HG02938 (cell line): Measurements from ENCODE around the gene ZC3H12D.
"Not testable (repeated sequence)": the region's sequence is repeated elsewhere in the genome, so short reads cannot be mapped to it uniquely, and the experiment has no call there.

Experiments used
- ATAC-seq: cut with Tn5 transposase; IDR thresholded peaks from one replicate; pipeline ENCODE4 v1.9.1; 2021; ENCODE audit warnings: mild to moderate bottlenecking, moderate library complexity; ENCODE audit not compliant: unreplicated experiment

The ZC3H12D gene

DNA sequence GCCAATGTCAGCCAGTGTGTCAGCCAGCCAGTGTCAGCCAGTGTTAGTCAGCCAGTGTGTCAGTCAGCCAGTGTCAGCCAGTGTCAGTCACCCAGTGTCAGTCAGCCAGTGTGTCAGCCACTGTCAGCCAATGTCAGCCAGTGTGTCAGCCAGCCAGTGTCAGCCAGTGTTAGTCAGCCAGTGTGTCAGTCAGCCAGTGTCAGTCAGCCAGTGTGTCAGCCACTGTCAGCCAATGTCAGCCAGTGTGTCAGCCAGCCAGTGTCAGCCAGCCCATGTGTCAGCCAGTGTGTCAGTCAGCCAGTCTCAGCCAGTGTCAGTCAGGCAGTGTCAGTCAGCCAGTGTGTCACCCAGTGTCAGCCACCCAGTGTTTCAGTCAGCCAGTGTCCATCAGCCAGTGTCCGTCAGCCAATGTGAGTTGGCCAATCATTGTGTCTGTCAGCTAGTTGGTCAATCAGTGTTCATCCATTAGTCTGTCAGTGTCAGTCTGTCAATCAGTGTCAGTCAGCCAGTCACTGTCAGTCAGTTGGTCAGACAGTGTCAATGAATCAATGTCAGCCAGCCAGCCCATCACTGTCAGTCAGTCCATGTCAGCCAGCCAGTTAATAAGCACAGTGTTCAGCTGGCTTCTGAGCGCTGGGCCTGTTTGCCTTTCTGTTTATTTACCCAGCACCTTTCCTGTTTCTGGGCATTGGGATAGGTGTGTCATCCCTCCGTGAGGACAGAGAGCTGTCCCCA is 40.3 kb downstream of the ZC3H12D start:
- not testable (repeated sequence) for ATAC-seq

DNA sequence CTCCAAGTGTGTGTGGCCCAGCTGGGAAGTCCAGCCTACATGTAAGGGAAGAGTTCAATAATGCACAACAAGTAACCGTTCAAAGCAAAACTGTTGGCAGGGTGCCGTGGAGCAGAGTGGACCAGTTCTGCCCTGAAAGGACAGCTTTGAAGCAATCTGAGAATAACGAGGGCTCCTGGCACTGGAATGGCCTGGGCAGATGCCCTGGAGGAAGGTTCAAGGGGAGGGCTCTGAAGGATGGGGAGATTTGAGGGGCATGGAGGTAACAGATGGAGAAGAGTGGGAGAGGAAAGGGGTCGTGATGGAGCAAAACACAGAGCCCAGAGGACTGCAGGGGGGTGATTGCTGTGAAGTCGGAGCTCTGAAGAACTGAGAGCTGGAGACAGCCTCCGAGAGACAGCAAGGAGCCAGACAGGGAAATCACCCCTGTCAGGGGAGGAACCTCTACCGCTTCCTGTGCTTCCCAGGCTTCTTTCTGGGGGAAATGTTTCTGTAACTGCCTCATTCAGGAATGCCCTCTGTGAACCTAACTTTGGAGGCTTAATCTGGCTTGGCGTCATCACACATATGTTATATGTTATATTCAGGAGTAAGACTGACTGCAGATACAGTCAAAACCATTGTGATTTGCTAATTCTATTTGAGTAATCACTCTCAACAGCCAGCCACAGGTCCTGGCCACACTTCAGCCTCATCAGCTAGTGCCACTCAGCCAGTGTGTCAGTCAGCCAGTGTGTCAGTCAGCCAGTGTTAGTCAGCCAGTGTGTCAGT is 41.2 kb downstream of the ZC3H12D start:
- no peak for ATAC-seq

DNA sequence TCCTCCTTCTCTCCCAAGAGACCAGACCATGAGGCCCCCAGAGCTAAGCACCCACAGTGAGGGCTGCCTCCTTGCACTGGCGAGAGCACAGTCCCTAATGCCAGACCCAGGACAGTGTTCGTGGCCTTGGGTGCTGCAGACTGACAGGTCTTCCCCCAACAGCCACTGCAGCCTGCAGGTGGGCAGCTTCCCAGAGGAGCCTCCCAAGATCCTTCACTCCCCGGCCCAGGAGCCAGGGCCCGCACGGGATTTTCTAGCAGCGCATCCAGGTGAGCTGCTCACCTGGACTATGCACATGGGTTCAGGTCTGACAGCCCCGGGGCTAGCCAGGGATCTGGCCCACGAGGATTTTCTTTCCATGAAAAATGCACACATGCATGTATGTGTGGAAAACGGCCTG is 43.1 kb downstream of the ZC3H12D start:
- ATAC-seq = no peak

DNA sequence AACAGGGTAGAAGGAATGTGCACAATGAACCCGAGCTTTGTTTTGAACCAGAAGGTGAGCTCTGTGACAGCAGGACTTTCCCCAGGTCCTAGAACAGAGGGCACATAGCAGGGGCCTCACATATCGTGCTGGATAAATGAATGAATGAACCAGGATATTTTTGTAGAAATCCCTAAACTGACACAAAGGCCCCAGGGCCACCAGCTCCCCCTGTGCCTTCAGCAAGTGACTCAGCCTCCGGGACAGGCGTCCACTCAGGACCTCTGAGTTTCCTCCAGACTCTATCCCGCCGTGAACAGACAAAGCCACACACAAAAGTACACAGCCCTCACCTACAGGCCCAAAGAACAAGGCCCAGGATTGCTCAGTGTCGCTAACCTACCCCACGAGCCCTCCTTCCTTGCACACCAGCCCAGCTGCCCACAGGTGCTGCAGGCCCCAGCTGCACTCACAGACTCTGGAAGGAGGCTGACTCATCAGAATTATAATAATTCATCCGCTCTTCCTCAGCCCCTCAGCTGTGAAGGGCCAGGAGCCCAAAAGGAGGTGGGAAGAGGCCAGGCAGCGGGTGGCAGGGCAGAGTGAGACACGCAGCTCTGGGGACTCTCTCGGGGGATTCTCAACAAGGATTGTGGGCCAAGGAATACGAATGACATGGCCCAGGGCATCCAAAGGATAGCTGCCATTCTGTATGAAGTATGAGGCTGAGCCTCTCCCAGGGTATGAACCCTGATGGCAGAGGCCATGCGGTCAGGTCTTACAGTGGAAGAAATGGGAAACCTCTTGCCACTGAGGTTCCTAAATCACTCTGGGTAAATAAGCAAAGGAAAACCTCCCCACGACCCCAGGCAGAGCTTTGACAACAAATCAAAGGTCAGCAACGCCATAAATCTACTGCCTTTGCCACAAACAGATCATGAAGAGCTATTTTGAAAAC is 43.8 kb downstream of the ZC3H12D start:
- no peak for ATAC-seq

DNA sequence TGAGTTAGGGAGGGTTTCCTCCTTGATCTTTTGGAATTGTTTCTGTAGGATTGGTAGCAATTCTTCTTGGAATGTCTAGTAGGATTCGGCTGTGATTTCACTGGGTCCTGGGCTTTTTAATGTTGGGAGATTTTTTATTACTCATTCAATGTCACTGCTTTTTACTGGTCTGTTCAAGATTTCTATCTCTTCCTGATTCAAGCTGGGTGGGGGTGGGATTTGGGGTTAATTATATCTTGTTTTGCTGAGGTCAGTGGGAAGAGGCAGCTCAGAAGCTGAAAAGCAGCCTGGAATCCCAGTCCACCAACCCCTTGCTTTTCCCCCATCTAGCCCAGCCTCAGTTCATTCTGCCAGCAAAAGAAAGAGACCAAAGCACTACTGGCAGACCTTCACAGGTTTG is 45.2 kb downstream of the ZC3H12D start:
- no peak for ATAC-seq

DNA sequence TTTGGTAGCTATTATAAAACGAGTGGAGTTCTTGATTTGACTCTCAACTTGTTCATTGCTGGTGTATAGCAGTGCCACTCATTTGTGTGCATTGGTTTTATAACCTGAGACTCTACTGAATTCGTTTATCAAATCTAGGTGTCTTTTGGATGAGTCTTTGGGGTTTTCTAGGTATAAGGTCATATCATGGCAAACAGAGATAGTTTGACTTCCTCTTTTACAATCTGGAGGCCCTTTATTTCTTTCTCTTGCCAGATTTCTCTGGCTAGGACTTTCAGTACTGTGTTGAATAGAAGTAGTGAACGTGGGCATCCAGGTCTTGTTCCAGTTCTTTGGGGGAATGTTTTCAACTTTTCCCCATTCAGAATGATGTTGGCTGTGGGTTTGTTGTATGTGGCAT is 46.0 kb downstream of the ZC3H12D start:
- ATAC-seq = no peak

DNA sequence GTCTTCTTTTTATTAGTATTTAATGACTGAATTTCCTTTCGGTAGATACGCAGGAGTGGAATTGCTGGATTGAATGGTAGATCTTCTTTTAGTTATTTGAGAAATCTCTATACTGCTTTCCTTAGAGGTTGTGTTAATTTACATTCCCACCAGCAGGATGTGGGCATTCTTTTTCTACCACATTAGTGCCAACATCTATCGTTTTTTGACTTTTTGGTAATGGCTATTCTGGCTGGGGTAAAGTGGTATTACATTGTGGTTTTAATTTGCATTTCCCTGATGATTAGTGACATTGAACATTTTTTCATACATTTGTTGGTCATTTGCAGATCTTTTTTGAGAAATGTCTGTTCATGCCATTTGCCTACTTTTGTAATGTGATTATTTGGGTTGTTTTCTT is 47.6 kb downstream of the ZC3H12D start:
- ATAC-seq = no peak

DNA sequence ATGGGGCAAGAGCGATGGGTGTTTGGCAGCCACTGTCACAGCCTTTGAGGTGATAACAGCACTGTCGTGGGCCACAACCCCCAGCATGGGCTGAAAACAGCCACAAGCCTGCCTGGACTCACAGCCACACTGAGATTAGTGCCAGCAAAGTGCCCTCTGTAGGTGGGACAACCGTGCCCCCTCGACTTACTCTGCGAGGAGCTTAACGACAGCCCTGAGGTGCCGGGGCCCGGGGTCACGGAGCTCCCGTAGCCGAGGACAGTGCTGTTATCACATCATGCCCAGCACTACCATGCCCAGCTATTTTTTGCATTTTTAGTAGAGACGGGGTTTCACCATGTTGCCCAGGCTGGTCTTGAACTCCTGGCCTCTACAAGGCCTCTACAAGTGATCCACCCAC is 48.2 kb downstream of the ZC3H12D start:
- no peak for ATAC-seq

DNA sequence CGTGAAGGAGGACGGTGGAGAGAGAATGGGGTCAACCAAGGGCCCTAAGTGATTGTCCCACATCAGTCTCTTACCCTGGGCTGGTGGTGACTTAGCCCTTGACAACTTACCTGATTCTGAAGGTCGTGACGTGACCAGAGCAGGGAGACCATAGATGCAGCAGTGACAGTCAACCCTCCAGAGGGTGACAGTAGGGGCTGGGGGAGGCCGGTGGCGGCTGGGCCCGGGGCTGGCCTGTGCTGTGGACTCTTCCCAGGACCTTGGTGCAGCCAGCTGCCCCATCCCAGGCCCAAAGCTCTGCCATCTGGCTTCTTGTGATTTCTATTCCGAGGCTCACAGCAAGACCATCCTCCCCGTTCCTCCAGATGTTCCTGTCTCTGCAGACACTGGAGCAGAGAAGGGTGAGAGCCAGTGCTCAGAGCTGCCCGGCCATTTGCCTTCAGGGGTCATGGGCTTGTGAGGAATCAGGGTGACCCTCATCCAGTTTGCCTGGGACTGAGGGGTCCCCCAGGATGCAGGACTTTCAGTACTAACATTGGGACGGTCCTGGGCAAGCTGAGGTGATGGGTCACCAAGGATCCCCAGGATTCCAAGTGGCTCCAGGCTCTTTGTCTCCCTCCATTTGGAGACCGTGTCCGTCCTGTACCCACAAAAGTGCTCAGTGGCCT is 48.8 kb downstream of the ZC3H12D start:
- no peak for ATAC-seq

DNA sequence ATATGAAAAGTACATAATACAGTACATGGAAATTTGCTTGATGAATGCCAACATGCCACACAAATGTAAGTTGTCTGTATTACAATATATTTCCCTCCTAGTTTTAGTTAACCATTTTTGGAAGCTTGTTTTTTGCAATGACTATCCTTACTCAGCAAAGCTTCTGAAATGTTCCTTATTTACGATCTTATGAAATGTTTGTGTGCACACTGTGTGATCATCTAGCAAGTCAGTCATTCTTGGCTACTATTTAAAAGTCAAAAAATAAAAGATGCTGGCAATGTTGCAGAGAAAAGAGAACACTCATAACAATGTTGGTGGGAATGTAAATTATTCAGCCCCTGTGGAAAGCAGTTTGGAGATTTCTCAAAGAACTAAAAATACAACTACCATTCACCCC is 50.9 kb downstream of the ZC3H12D start:
- no peak for ATAC-seq

DNA sequence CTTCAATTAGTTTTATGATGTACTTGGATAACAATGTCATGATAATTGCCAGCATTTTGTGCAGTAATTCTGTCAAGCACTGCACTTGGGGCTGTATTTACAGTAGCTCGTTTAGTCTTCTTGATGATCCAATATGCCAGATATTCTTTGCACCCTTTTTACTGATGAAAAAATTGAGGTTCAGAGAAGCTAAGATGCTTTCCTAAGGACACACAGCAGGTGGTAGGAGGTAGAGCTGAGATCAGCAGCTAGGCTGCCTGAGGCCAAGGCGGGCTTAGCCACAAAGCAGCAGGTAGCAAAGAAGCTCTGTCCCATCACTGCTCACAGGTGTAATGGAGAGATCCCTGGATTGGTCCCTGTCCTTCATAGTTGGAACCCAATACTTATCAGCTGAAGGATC is 51.4 kb downstream of the ZC3H12D start:
- ATAC-seq = no peak

DNA sequence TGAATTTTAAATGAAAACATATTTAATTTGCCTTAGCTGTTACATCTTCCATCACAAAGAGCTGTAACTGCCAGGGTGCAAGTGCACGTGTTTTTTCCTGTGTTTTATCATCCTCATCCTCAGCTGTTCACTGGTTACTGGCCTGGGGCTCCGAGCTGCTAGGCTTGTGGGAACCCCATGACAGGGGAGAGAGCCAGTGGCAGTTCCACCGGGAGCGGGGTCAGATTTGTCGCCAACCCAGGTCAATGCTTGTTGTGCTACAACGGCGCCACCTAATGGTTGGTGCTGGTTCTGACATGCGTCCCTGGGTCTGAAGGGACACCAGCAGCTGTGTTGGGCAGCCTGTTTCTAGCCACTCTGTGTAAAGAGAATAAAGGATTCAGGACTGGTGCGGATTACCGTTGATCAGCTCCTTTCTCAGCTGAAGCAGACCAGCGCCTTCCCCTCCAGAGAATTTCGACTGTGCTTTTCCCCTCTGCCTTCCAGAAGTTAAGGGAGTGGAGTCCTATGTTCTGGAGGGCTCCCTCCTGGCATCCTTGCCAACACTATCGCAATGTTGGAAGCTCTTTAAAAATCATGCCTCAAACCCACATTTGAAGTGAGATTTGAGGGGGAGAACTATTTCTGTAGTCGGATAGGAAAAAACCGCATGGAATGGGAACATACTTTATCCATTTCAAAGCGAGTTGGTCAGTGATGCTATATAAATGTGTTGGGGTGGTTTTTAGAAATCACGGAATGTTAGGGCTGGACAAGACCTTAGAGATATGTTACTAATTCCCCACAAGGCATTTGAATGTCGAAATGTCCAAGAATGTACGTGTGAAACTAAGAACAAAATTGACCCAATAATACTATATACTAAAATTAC is 52.7 kb downstream of the ZC3H12D start:
- ATAC-seq = peak; percentile 86

DNA sequence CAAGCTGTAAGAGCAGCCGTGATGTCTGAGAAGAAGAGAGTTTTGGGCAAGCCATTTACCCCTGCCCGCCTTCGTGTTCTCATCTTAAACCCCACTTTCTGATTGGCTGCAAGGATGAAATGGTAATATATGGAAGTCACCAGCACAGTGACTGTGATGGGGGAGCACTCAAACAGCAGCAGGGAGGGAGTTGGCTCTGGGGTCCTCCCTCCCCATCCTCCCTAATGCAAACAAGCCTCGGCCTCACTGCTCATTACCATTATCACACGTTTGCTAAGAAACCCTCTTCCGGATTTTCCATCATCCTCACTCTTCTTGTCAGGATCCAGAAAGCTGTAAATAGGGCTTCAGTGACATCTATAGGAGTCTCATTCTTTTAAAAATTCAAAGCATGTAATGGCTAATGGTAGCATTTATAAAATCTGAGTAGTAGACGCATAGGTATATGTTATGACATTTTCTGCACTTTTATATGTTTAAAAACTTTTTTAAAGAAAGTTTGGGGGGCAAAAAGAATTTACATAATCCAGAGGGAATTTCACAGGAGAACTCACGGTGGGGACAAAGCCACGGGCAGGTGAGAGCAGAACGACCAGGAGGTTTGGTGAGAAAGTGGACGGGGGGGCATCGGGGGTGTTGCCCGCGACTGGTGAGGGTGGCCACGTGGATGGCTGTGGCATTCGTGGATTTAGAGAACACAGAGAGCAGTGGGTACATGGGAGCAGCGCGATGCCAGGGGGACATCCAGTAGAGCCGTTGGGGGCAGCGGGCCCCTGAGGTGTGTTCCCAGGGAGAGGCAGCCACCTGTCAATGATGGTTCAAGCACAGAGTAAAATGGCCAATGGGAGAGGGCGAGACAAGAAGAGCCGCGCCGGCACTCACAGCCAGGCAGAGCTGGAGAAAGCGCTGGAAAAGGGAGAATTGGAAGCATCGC is 55.1 kb downstream of the ZC3H12D start:
- ATAC-seq = no peak

DNA sequence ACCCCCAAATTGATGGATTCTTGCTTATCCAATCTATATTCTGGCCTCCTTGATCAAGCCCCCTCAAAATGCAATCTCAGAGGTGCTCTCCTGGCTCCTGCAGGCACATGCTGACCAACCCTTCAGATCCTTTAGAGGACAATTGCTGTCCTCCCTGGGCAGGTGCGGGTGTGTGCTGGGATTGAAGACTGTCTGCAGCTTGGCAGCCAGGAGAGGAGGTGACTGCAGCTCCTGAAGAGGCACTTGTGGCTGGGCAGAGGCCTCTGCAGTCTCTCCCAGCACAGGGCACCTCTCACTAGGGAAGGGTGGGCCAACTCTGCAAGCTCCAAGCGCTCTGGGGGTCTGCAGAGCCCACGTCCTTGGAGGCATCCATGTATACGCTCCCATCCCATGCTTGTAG is 56.2 kb downstream of the ZC3H12D start:
- ATAC-seq = no peak

DNA sequence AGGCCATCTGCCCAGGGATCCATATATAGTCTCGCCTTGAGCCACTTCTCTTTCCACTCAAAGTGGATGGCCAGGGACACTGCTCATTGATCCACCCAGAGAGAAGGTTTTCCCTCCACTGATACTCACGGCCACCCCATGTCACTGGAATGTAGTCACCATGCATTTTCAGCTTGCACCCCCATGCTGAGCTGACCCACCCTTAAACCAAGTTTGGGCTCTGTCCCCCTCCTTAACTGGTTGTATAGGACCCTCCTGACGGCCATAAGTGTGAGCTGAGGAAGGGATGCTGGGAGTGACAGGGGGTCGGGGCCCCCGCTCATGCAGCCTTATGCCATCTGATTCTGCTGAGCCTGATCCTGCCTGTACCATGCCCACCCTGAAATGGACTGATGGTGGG is 59.1 kb downstream of the ZC3H12D start:
- no peak for ATAC-seq

DNA sequence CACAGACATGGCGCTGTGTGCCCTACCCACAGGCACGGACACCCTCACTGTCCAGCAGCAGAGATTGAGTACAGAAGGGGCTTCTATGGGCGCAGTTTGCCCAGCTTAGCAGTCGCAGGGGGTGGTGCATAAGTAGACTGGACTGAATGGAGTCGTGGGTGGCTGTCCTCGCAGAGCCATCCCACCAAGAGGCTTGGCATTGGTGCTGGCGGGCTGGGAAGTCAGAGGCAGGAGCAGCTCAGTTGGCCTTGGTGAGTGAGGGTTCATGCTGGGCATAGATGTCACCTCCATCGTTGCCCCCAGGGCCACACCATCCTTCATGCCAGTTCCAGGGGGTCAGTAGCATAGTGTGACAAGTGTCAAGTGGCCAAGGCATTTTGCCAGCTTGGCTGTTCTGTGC is 59.6 kb downstream of the ZC3H12D start:
- no peak for ATAC-seq

DNA sequence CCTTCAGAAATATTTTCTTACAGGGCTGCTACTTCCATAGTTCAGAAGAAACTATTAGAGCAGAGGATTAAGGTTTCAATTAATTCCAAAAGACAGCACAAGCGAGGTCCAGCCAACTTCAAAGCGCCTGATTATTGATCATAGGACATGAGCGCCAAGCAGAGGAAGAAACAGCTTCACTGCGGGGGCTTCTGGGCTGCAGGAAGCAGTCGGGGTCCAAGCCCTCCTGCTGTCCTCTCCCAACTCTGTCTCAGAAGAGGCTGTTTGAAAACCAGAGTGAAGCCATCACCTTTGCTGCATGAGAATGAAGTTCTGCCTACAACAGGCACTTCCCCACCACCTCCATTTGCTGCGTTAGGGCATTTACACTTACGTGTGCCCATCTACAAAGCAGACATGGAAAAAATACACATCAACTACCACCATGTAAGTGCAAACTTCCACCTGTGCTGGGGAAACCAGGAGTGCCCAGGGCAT is 60.8 kb downstream of the ZC3H12D start:
- no peak for ATAC-seq

DNA sequence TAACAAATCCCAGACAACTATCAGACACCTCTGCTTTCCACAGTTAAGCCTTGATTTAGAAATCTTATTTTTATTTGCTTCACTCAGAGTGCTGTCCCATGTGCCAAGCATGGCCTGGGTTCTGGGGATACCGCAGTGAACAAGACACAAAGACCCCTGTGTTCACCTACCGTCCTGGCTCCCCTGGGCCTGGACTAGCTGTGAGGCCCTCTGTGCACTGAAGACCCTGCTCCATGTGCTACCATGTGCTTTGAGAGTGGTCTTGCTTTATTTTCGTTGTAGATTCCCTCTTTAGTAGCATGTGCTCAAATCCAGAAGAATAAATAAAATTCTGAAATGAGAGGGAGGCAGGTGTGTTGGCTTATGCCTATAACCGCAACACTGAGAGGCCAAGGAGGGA is 62.2 kb downstream of the ZC3H12D start:
- no peak for ATAC-seq

DNA sequence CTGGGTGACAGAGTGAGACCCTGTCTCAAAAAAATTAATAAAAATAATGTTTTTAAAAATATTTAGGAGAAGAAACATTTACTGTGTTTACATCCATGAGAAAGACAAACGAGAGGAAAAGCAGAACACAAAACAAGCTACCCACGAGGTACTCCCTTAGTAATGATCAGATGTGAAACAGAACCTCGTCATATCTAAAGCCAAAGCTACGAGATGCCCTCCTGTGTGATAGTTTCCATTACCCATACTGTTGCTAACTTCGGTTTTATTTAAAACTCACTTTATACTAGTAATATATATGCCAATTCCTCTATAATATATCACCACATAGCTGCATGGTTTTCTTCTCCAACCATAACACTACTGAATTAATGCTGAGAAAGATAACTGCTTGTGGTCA is 63.7 kb downstream of the ZC3H12D start:
- ATAC-seq = no peak
